ENCODE results near the gene DGCR8. TPM values are rescaled to one million over a fixed set of nuclear protein-coding genes. Genes with fewer than 3 reads are reported as not detected.

Gene DGCR8
- total RNA-seq, 1 experiment from 2014 or later = 41.7 TPM

DNA sequence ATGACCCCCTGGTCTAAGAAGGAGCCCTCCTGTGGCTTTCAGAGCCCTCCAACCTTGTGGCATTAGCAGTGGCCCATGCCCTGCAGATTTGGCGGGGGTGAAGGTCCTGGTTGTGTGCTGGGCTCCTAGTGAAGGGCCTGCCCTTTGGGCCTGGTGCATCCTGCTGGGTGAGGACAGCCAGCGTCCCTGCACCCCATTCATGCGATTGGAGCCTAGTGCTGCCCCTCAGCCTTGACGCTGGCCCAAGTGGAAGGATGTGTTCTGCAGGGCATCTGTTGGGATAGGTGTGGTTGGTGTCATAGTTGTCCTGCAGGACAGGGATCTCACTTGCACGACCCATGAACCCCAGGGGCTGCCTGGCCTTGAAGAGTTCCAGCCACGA, 28.1 kb upstream of the DGCR8 start:
- Histone ChIP-seq H3K27me3 (ENCODE audit: low read length) (no peaks in the 10 kb centered on the region), H3K27ac (ENCODE audit: low read length) (no peak overlapping the region), H3F3A (ENCODE audit: low read length, unreplicated experiment) (no peaks in the 10 kb centered on the region), H3K9me3 (ENCODE audit: low read length) (no peaks in the 10 kb centered on the region), H2AFZ (ENCODE audit: low read length) (no peak overlapping the region), H3K9me2 (replicated peaks; ENCODE audit: low read length) (no peaks in the 10 kb centered on the region), H3K4me3 (ENCODE audit: low read length) (no peak overlapping the region), H3K79me2 (ENCODE audit: low read length) (no peaks in the 10 kb centered on the region), H3K36me3 (ENCODE audit: low read depth, low read length) (no peaks in the 10 kb centered on the region), H3K4me1 (ENCODE audit: insufficient read depth, low read length) (no peaks in the 10 kb centered on the region), H4K20me1 (ENCODE audit: low read length) (no peaks in the 10 kb centered on the region), H3K9ac (ENCODE audit: low read length) (no peak overlapping the region), H3K4me2 (ENCODE audit: low read length) (no peak overlapping the region)
- ChIA-PET CTCF (no interaction called here), POLR2A (ENCODE audit: unreplicated experiment) (no interaction called here)
- TF ChIP-seq, protein P1, sequence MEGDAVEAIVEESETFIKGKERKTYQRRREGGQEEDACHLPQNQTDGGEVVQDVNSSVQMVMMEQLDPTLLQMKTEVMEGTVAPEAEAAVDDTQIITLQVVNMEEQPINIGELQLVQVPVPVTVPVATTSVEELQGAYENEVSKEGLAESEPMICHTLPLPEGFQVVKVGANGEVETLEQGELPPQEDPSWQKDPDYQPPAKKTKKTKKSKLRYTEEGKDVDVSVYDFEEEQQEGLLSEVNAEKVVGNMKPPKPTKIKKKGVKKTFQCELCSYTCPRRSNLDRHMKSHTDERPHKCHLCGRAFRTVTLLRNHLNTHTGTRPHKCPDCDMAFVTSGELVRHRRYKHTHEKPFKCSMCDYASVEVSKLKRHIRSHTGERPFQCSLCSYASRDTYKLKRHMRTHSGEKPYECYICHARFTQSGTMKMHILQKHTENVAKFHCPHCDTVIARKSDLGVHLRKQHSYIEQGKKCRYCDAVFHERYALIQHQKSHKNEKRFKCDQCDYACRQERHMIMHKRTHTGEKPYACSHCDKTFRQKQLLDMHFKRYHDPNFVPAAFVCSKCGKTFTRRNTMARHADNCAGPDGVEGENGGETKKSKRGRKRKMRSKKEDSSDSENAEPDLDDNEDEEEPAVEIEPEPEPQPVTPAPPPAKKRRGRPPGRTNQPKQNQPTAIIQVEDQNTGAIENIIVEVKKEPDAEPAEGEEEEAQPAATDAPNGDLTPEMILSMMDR (conservative IDR thresholded peaks at IDR 0.05; ENCODE audit: low read depth, low read length) = no peak
- TF ChIP-seq EZH2phosphoT487 (IDR thresholded peaks at IDR 0.05; ENCODE audit: borderline replicate concordance, low read length) (no peak), EZH2 (IDR thresholded peaks at IDR 0.05; ENCODE audit: low read length, unreplicated experiment) (no peak)
- intact Hi-C loops (cut with micrococcal nuclease) = no loop called here
- DNase-seq (no peak), ATAC-seq (no peak)
- no TSS peak for BruUV-seq (replicated peaks)

DNA sequence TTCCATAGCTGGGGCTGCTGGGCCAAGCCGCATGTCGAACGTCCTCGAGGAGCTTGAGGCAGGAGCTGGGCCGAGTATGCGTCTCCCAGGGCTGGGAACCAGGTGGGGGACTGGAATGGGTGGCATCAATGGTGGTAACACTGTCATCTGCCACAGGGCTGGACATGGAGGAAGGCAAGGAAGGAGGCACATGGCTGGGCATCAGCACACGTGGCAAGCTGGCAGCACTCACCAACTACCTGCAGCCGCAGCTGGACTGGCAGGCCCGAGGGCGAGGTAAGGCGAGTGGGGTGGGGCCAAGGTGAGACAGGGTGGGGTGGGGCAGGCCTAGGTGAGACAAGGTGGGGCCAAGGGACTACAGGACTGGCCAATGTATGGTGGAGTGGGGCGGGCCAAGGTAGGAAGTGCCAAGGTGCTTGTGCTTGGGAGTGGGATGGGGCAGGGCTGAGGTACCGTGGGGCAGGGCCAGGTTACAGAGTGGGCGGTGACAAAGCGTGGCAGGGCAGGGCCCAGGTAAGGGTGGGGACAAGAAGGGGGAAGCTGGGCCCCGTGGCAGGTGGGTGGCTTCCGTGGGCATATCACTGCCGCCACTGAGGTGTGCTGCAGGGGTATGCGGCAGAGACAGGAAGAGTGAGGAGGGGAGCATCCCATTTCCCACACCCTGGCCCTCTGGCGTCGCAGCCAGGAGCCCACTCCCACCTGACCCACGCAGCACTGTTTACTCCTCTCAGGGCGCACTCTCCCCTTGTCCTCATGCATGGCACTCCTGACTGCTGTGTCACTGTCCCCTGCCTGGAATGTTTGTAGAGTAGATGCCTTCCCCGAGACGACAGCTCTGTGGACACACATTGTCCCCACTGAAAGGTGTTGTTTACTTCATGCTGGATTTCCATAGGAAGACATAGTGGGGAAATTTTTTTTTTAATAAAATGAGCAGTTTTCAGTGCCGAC, 27.5 kb upstream of the DGCR8 start:
- POLR2A ChIA-PET (ENCODE audit: unreplicated experiment) = no interaction called here
- H3K9ac ChIP-seq (ENCODE audit: low read length) = no peak overlapping the region
- no peaks in the 10 kb centered on the region for H3K4me1 ChIP-seq (ENCODE audit: insufficient read depth, low read length)
- H4K20me1 ChIP-seq (ENCODE audit: low read length) = no peaks in the 10 kb centered on the region
- H3K4me2 ChIP-seq (ENCODE audit: low read length) = no peak overlapping the region
- intact Hi-C loops (cut with micrococcal nuclease) = no loop called here
- H3K79me2 ChIP-seq (ENCODE audit: low read length) = no peaks in the 10 kb centered on the region
- TF ChIP-seq, protein P1 (conservative IDR thresholded peaks at IDR 0.05; ENCODE audit: low read depth, low read length) = no peak
- TF ChIP-seq EZH2 (IDR thresholded peaks at IDR 0.05; ENCODE audit: low read length, unreplicated experiment) (no peak), EZH2phosphoT487 (IDR thresholded peaks at IDR 0.05; ENCODE audit: borderline replicate concordance, low read length) (no peak)
- H3F3A ChIP-seq (ENCODE audit: low read length, unreplicated experiment) = no peaks in the 10 kb centered on the region
- no peak overlapping the region for H2AFZ ChIP-seq (ENCODE audit: low read length)
- H3K27me3 ChIP-seq (ENCODE audit: low read length) = no peaks in the 10 kb centered on the region
- no peaks in the 10 kb centered on the region for H3K9me3 ChIP-seq (ENCODE audit: low read length)
- no peak for ATAC-seq
- H3K36me3 ChIP-seq (ENCODE audit: low read depth, low read length) = no peaks in the 10 kb centered on the region
- CTCF ChIA-PET = no interaction called here
- no TSS peak for BruUV-seq (replicated peaks)
- no peak overlapping the region for H3K27ac ChIP-seq (ENCODE audit: low read length)
- no peaks in the 10 kb centered on the region for H3K9me2 ChIP-seq (replicated peaks; ENCODE audit: low read length)
- no peak overlapping the region for H3K4me3 ChIP-seq (ENCODE audit: low read length)
- DNase-seq = no peak

DNA sequence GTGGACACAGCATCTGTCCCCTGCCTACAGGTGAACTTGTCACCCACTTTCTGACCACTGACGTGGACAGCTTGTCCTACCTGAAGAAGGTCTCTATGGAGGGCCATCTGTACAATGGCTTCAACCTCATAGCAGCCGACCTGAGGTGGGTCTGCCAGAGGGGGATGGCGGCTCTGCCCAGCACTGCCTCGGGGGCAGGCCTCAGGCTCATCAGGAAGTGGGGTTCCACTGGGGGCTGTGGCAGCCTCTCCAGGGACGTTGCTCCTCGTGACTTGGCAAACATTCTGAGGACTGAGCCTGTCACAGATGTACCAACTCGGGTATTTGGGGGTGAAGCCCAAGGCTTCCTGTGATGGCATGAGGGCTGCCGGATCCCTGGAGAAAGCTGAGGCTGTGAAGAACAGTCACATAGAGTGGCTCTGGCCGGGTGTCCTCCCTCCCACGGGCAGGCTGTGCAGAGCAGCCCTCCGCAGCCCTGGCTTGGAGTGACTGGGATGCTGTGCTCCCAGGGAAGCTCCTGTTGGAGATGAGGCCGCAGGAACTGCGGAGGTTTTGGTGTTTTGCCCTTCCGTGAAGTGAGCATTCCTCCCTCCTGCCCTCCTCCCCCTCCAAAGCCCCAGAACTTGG, 26.5 kb upstream of the DGCR8 start:
- Histone ChIP-seq H3K4me3 (ENCODE audit: low read length) (no peak overlapping the region), H3K79me2 (ENCODE audit: low read length) (no peaks in the 10 kb centered on the region), H3K36me3 (ENCODE audit: low read depth, low read length) (no peaks in the 10 kb centered on the region), H3F3A (ENCODE audit: low read length, unreplicated experiment) (no peaks in the 10 kb centered on the region), H3K27ac (ENCODE audit: low read length) (no peak overlapping the region), H3K9me2 (replicated peaks; ENCODE audit: low read length) (no peaks in the 10 kb centered on the region), H3K9ac (ENCODE audit: low read length) (no peak overlapping the region), H2AFZ (ENCODE audit: low read length) (no peak overlapping the region), H3K27me3 (ENCODE audit: low read length) (no peaks in the 10 kb centered on the region), H3K9me3 (ENCODE audit: low read length) (no peaks in the 10 kb centered on the region), H4K20me1 (ENCODE audit: low read length) (no peaks in the 10 kb centered on the region), H3K4me1 (ENCODE audit: insufficient read depth, low read length) (no peaks in the 10 kb centered on the region), H3K4me2 (ENCODE audit: low read length) (no peak overlapping the region)
- intact Hi-C loops (cut with micrococcal nuclease) = no loop called here
- CTCF ChIA-PET = no interaction called here
- no TSS peak for BruUV-seq (replicated peaks)
- DNase-seq (no peak), ATAC-seq (no peak)
- TF ChIP-seq, protein P1 (conservative IDR thresholded peaks at IDR 0.05; ENCODE audit: low read depth, low read length) = no peak
- TF ChIP-seq EZH2 (IDR thresholded peaks at IDR 0.05; ENCODE audit: low read length, unreplicated experiment) = no peak
- no peak for TF ChIP-seq EZH2phosphoT487 (IDR thresholded peaks at IDR 0.05; ENCODE audit: borderline replicate concordance, low read length)
- POLR2A ChIA-PET (ENCODE audit: unreplicated experiment) = no interaction called here
